Psoas muscle (tissue), 8 donors: ENCODE measurements around the gene PALLD. TPM values are rescaled to one million over a fixed set of nuclear protein-coding genes. Genes with fewer than 3 reads are reported as not detected.

Experiments used
- ATAC-seq, 4 donors: fragments of 200-7000 bp; cut with Tn5 transposase; one replicate each; pipeline ENCODE4 v1.9.1; 2020; ENCODE audit warnings: moderate library complexity in 3 of 4, mild to moderate bottlenecking in 2 of 4
- DNase-seq, 2 donors: peaks; one replicate each; pipeline ENCODE4 v3.0.0-alpha.2; 2020
- H3K27ac ChIP-seq: fragments of 200-600 bp; one replicate; pipeline ENCODE4 v1.8.0; 2022
- H3K27me3 ChIP-seq, 3 donors: fragments of 200-600 bp in 1 of 3; one replicate each; pipeline versions ENCODE4 v1.6.1 to v1.8.0; 2013 to 2022; ENCODE audit warnings: low read length in 2 of 3, mild to moderate bottlenecking in 2 of 3, moderate library complexity in 1 of 3; ENCODE audit not compliant: insufficient read depth in 3 of 3
- H3K36me3 ChIP-seq, 2 donors: fragments of 200-600 bp in 1 of 2; one replicate each; pipeline versions ENCODE4 v1.6.1 to v1.8.0; 2013 to 2022; ENCODE audit warnings: low read depth in 1 of 2, mild to moderate bottlenecking in 1 of 2, moderate library complexity in 1 of 2; ENCODE audit not compliant: insufficient read depth in 1 of 2
- H3K4me1 ChIP-seq: fragments of 200-600 bp; one replicate; pipeline ENCODE4 v1.8.0; 2022
- H3K4me3 ChIP-seq: fragments of 200-600 bp; one replicate; pipeline ENCODE4 v1.8.0; 2022; ENCODE audit warnings: mild to moderate bottlenecking
- H3K9me3 ChIP-seq: fragments of 200-600 bp; one replicate; pipeline ENCODE4 v1.8.0; 2022
- WGBS, 3 donors: extraction: QIAGEN DNeasy Blood & Tissue Kit; methylation state at CpG; one replicate each; pipeline versions ENCODE4 v1.1.6 to v1.1.7; 2013; 5-methylcytosine and 5-hydroxymethylcytosine counted together
- intact Hi-C, 2 donors: fragments of 100-400 bp; cut with DNase I; formaldehyde crosslinking; loops; one replicate each; pipeline versions ENCODE4 v1.11.0 to v1.14.2; 2022
- polyA plus RNA-seq, 3 donors: library from polyadenylated mRNA; stranded (reverse); fragments of 200-250 nt; gene quantifications; one replicate each; pipeline ENCODE4 v1.2.3, GENCODE V29; 2013
- total RNA-seq, 4 donors: library from RNA; stranded (reverse); fragmentation: NEBNext Ultra II Directional in 2 of 4; extraction: Animal tissue kit (Norgen Biotek cat#: 25700) in 2 of 4; gene quantifications; one replicate each; pipeline versions ENCODE4 v1.2.1 to v1.2.4, GENCODE V29; 2021 to 2023
- TF ChIP-seq, protein P1 (sequence below): fragments of 200-600 bp; IDR thresholded peaks from one replicate; pipeline ENCODE4 v1.8.0; 2022; ENCODE audit warnings: antibody characterized with exemption
- donor health status: healthy with polysubstance abuse.
- donor health status: DM: no; HTN: no; CAD: no; lungs with moderate emphysema.
- donor health status: Bipolar disorder and iron deficiency.
- donor health status: healthy.
- donor health status: DM: yes; HTN: yes; CAD: no.
- donor health status: DM: no; HTN: no; CAD: no.
- donor health status: DM: no; HTN: no; CAD: no.
- donor health status: DM: yes; HTN: yes; CAD: no.

Gene PALLD
- total and polyA plus RNA-seq, 7 donors, result 19.2 to 245 (median 168) TPM

DNA sequence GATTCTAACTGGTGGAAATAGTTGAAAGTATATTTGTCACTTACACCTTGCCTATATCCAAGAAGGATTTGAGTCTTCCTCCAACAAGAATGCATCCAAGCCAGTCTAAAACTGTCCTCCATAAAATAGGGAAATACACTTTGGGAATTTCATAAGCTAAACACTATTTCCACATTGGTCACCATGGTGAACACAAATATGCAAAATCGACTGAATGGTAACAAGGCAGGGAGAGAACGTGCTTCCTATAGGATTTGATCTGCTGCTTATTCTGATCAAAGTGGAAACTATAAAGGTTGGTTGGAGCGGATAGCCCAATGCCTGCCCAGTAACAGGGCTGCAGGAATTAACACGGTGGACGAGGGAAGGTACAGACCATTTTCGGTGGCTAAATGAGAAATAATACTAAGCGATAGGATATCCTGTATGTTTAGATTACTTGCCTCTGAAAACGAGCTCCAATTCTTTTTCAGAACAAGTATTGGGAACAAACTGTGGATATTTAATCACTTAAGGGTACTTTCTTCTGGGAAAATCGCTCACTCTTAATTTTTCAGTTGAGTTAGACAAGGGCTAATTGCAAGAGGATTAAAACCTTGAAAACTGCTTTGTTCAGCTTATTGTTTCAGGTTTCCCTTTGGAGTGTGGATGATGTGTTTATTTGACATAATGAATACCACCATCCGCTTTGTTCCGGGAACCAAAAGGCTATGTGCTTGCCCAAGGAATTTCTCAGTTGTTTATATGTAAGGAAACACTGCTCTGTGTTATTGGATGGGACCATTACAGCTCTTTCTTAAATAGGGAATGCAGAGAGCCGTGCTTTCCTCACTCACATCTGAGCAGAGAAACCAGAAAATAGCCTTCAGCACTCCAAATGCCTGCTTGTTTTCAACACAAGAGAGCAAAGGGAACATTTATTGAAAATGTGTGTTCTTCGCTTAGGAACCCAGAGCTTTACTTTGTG lies 318.8 kb downstream of the PALLD start:
- peak overlapping the region; percentile 24 for H3K4me3 ChIP-seq
- H3K4me1 ChIP-seq, result peaks cover 41% of the 10 kb centered on the region
- intact Hi-C loops, result loop anchor here in 1 of 2 donors (2.0 kb wide), 1 partner anchor 17 kb away; no protein-coding TSS in a partner anchor
- no peaks in the 10 kb centered on the region for H3K36me3 ChIP-seq
- no peak for DNase-seq
- peak in 3 of 4 donors; percentile 29 to 34 (median 31) for ATAC-seq
- no peaks in the 10 kb centered on the region for H3K9me3 ChIP-seq
- TF ChIP-seq, protein P1, sequence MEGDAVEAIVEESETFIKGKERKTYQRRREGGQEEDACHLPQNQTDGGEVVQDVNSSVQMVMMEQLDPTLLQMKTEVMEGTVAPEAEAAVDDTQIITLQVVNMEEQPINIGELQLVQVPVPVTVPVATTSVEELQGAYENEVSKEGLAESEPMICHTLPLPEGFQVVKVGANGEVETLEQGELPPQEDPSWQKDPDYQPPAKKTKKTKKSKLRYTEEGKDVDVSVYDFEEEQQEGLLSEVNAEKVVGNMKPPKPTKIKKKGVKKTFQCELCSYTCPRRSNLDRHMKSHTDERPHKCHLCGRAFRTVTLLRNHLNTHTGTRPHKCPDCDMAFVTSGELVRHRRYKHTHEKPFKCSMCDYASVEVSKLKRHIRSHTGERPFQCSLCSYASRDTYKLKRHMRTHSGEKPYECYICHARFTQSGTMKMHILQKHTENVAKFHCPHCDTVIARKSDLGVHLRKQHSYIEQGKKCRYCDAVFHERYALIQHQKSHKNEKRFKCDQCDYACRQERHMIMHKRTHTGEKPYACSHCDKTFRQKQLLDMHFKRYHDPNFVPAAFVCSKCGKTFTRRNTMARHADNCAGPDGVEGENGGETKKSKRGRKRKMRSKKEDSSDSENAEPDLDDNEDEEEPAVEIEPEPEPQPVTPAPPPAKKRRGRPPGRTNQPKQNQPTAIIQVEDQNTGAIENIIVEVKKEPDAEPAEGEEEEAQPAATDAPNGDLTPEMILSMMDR, result no peak
- H3K27me3 ChIP-seq, result no peaks in the 10 kb centered on the region
- peak overlapping the region; percentile 68 for H3K27ac ChIP-seq
- WGBS, 3 donors, result 43 to 51% (median 51%) methylated on average over 13 of the region's 13 CpGs

- intact Hi-C loops, result loop anchor here in 1 of 2 donors (2.0 kb wide), 1 partner anchor 15 kb away; no protein-coding TSS in a partner anchor
- Histone ChIP-seq H3K4me3 (peak overlapping the region; percentile 42), H3K4me1 (peaks cover 37% of the 10 kb centered on the region), H3K27me3 (no peaks in the 10 kb centered on the region), H3K9me3 (no peaks in the 10 kb centered on the region), H3K27ac (peak overlapping the region; percentile 61), H3K36me3 (no peaks in the 10 kb centered on the region)
- DNase-seq (no peak), ATAC-seq (no peak)
- TF ChIP-seq, protein P1, result no peak
- WGBS, 3 donors, result 66 to 81% (median 73%) methylated on average over 2 of the region's 2 CpGs
Measured at GRCh38 chr4:168817370-168817769, 320.5 kb downstream of the PALLD start.

DNA sequence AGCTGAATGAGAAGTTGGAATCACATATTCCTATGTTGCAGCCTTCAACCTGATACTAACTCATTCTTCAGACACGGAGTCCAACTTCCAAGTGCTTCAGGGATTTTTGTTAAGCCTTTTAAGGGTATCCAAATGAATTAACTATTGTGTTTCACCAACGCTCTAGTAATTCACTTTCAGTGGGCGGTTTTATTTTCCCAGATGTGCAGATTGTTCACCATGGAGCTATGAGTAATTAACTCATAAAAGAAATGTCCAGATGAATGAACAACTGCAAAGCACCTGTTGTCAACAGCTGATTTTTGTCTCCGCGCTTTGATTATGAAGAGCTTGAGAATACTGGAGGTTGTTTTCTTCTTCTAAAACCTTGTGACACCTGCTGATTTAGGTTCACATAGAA lies 325.6 kb downstream of the PALLD start:
- no peaks in the 10 kb centered on the region for H3K9me3 ChIP-seq
- peaks cover 15% of the 10 kb centered on the region for H3K4me1 ChIP-seq
- ATAC-seq (no peak), DNase-seq (no peak)
- TF ChIP-seq, protein P1, result no peak
- H3K36me3 ChIP-seq, result no peaks in the 10 kb centered on the region
- 69 to 73% (median 71%) methylated on average over 5 of the region's 5 CpGs for WGBS, 3 donors
- no peak overlapping the region for H3K4me3 ChIP-seq
- H3K27ac ChIP-seq, result no peak overlapping the region
- intact Hi-C loops, result no loop called here
- H3K27me3 ChIP-seq, result no peaks in the 10 kb centered on the region

GRCh38 chr4:168825975-168826374 lies 329.1 kb downstream of the PALLD start:
- Histone ChIP-seq H3K27me3 (no peaks in the 10 kb centered on the region), H3K36me3 (no peaks in the 10 kb centered on the region), H3K27ac (no peak overlapping the region), H3K4me3 (no peak overlapping the region), H3K4me1 (peaks cover 5% of the 10 kb centered on the region), H3K9me3 (no peaks in the 10 kb centered on the region)
- TF ChIP-seq, protein P1, result no peak
- WGBS, 3 donors, result 83 to 91% (median 83%) methylated on average over 3 of the region's 3 CpGs
- intact Hi-C loops, result no loop called here
- no peak for DNase-seq
- no peak for ATAC-seq
